Measurements from ENCODE around the gene ADAMTS10.

DNA sequence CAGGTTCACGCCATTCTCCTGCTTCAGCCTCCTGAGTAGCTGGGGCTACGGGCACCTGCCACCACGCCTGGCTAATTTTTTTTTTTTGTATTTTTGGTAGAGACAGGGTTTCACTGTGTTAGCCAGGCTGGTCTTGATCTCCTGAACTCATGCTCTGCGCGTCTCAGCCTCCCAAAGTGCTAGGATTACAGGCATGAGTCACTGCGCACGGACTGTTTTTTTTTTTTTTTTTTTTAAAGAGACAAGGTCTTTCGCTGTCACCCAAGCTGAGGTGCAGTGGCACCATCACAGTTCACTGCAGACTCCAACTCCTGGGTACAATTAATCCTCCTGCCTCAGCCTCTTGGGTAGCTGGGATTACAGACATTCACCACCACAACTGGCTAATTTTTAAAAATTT lies 8.2 kb upstream of the ADAMTS10 start:
- TF ChIP-seq, protein P1, sequence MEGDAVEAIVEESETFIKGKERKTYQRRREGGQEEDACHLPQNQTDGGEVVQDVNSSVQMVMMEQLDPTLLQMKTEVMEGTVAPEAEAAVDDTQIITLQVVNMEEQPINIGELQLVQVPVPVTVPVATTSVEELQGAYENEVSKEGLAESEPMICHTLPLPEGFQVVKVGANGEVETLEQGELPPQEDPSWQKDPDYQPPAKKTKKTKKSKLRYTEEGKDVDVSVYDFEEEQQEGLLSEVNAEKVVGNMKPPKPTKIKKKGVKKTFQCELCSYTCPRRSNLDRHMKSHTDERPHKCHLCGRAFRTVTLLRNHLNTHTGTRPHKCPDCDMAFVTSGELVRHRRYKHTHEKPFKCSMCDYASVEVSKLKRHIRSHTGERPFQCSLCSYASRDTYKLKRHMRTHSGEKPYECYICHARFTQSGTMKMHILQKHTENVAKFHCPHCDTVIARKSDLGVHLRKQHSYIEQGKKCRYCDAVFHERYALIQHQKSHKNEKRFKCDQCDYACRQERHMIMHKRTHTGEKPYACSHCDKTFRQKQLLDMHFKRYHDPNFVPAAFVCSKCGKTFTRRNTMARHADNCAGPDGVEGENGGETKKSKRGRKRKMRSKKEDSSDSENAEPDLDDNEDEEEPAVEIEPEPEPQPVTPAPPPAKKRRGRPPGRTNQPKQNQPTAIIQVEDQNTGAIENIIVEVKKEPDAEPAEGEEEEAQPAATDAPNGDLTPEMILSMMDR (IDR thresholded peaks at IDR 0.05) = no peak
- TF ChIP-seq POLR2A (IDR thresholded peaks at IDR 0.05) = no peak
